HG03095 (cell line): ENCODE data around the gene PPM1A.
"Not testable (repeated sequence)": the region's sequence is repeated elsewhere in the genome, so short reads cannot be mapped to it uniquely, and the experiment has no call there.

Experiments used
- ATAC-seq: cut with Tn5 transposase; IDR thresholded peaks from one replicate; pipeline ENCODE4 v1.9.1; 2021; ENCODE audit warnings: moderate library complexity; ENCODE audit not compliant: unreplicated experiment

The PPM1A gene

GRCh38 chr14:60315196-60315990, 66.4 kb downstream of the PPM1A start:
- ATAC-seq, result no peak

- ATAC-seq, result no peak
These were observed 68.6 kb downstream of the PPM1A start for GRCh38 chr14:60317609-60318008.

- ATAC-seq, result not testable (repeated sequence)
These were observed 71.8 kb downstream of the PPM1A start for GRCh38 chr14:60320860-60321259.

GRCh38 chr14:60323199-60323896, 74.3 kb downstream of the PPM1A start:
- ATAC-seq, result no peak

GRCh38 chr14:60324837-60325236, 75.8 kb downstream of the PPM1A start:
- no peak for ATAC-seq

- ATAC-seq, result no peak
These were observed 77.3 kb downstream of the PPM1A start for GRCh38 chr14:60326274-60326673.

GRCh38 chr14:60327447-60328331, 78.7 kb downstream of the PPM1A start:
- ATAC-seq, result peak; percentile 49

- no peak for ATAC-seq
These were observed 79.6 kb downstream of the PPM1A start for GRCh38 chr14:60328583-60328982.

GRCh38 chr14:60329274-60329673, 80.3 kb downstream of the PPM1A start:
- ATAC-seq, result no peak

- ATAC-seq, result peak; percentile 68
These were observed 82.4 kb downstream of the PPM1A start for GRCh38 chr14:60331201-60332045.

- no peak for ATAC-seq
These were observed 83.0 kb downstream of the PPM1A start for GRCh38 chr14:60332046-60332399.

GRCh38 chr14:60332869-60333268, 83.8 kb downstream of the PPM1A start:
- ATAC-seq, result no peak

- no peak for ATAC-seq
These were observed 90.5 kb downstream of the PPM1A start for GRCh38 chr14:60339571-60339970.

GRCh38 chr14:60343571-60344071, 94.6 kb downstream of the PPM1A start:
- no peak for ATAC-seq

- ATAC-seq, result no peak
These were observed 95.7 kb downstream of the PPM1A start for GRCh38 chr14:60344751-60345150.

- ATAC-seq, result no peak
These were observed 97.7 kb downstream of the PPM1A start for GRCh38 chr14:60346706-60347105.

- ATAC-seq, result no peak
These were observed 99.2 kb downstream of the PPM1A start for GRCh38 chr14:60348211-60348610.
